CD14-positive monocyte (primary cell): Measurements from ENCODE around the gene DGCR2. TPM values are rescaled to one million over a fixed set of nuclear protein-coding genes. Genes with fewer than 3 reads are reported as not detected.

Experiments used
- DNase-seq, 3 donors: peaks; one replicate each; pipeline ENCODE4 v3.0.0-alpha.2; 2011 to 2022
- H2AFZ ChIP-seq: 2 replicates; pipeline ENCODE4 v1.6.0; 2012; ENCODE audit warnings: mild to moderate bottlenecking, low read depth, low read length, inconsistent platforms; ENCODE audit not compliant: insufficient read depth, poor library complexity, severe bottlenecking
- H3K27ac ChIP-seq, 2 donors: 1 replicate in 1 of 2; 2 replicates in 1 of 2; pipeline ENCODE4 v1.5.1; 2012 to 2013; ENCODE audit warnings: low read length in 2 of 2, control low read depth in 1 of 2, inconsistent platforms in 1 of 2, low read depth in 1 of 2, mild to moderate bottlenecking in 1 of 2
- H3K27me3 ChIP-seq, 2 donors: one replicate each; pipeline versions ENCODE4 v1.6.0 to v1.6.1; 2011 to 2013; ENCODE audit warnings: low read length in 2 of 2; ENCODE audit not compliant: control insufficient read depth in 2 of 2, insufficient read depth in 2 of 2
- H3K36me3 ChIP-seq, 2 donors: replicated peaks in 1 of 2; 1 replicate in 1 of 2; 2 replicates in 1 of 2; pipeline versions ENCODE4 v1.5.1 to v1.6.1; 2012 to 2013; ENCODE audit warnings: low read length in 2 of 2, control low read depth in 1 of 2, inconsistent platforms in 1 of 2, mild to moderate bottlenecking in 1 of 2; ENCODE audit not compliant: insufficient read depth in 2 of 2, control insufficient read depth in 1 of 2
- H3K4me1 ChIP-seq, 2 donors: 1 replicate in 1 of 2; 2 replicates in 1 of 2; pipeline versions ENCODE4 v1.5.1 to v1.6.1; 2012 to 2013; ENCODE audit warnings: low read length in 2 of 2, control low read depth in 1 of 2, inconsistent platforms in 1 of 2, mild to moderate bottlenecking in 1 of 2, moderate library complexity in 1 of 2; ENCODE audit not compliant: insufficient read depth in 2 of 2, control insufficient read depth in 1 of 2
- H3K4me2 ChIP-seq: replicated peaks from 2 replicates; pipeline ENCODE3; 2012; ENCODE audit warnings: low read length, moderate library complexity, mild to moderate bottlenecking; ENCODE audit not compliant: poor library complexity, severe bottlenecking; ENCODE audit errors: extremely low read depth
- H3K4me3 ChIP-seq, 3 experiments: fragments of 200-600 bp in 1 of 3; sonication (generic) in 1 of 3; replicated peaks in 1 of 3; 1 replicate in 2 of 3; 2 replicates in 1 of 3; pipeline ENCODE4 v1.5.1; 2011 to 2013; ENCODE audit warnings: low read length in 3 of 3, mild to moderate bottlenecking in 3 of 3, control low read depth in 2 of 3, low read depth in 2 of 3, inconsistent platforms in 1 of 3, moderate library complexity in 1 of 3
- H3K79me2 ChIP-seq: 2 replicates; pipeline ENCODE4 v1.6.0; 2012; ENCODE audit warnings: mild to moderate bottlenecking, control low read depth, inconsistent platforms, low read length, moderate library complexity; ENCODE audit not compliant: insufficient read depth
- H3K9ac ChIP-seq: 2 replicates; pipeline ENCODE4 v1.6.0; 2017; ENCODE audit warnings: low read length, mild to moderate bottlenecking; ENCODE audit not compliant: insufficient read depth, poor library complexity, severe bottlenecking
- H3K9me3 ChIP-seq, 2 donors: replicated peaks in 1 of 2; 1 replicate in 1 of 2; 2 replicates in 1 of 2; pipeline versions ENCODE4 v1.5.1 to v1.6.1; 2012 to 2013; ENCODE audit warnings: low read length in 2 of 2, control low read depth in 1 of 2; ENCODE audit not compliant: control insufficient read depth in 1 of 2, insufficient read depth in 1 of 2
- H4K20me1 ChIP-seq: 2 replicates; pipeline ENCODE4 v1.6.0; 2012; ENCODE audit warnings: mild to moderate bottlenecking, low read length, control low read depth, moderate library complexity; ENCODE audit not compliant: insufficient read depth
- H3K27ac Mint-ChIP-seq, 7 donors: one replicate each; pipeline ENCODE4 v1.8.0; 2020; ENCODE audit warnings: mild to moderate bottlenecking in 7 of 7, mixed read lengths in 7 of 7, moderate library complexity in 6 of 7, inconsistent platforms in 2 of 7
- H3K27me3 Mint-ChIP-seq, 3 donors: one replicate each; pipeline ENCODE4 v1.8.0; 2021 to 2022; ENCODE audit warnings: low read depth in 3 of 3, mild to moderate bottlenecking in 3 of 3, mixed read lengths in 3 of 3, moderate library complexity in 3 of 3, inconsistent platforms in 1 of 3
- H3K36me3 Mint-ChIP-seq, 2 donors: one replicate each; pipeline ENCODE4 v1.8.0; 2020; ENCODE audit warnings: mixed read lengths in 2 of 2, inconsistent platforms in 1 of 2, mild to moderate bottlenecking in 1 of 2
- H3K4me1 Mint-ChIP-seq: one replicate; pipeline ENCODE4 v1.8.0; 2020; ENCODE audit warnings: mild to moderate bottlenecking, mixed read lengths
- H3K4me3 Mint-ChIP-seq, 2 donors: one replicate each; pipeline ENCODE4 v1.8.0; 2020; ENCODE audit warnings: mild to moderate bottlenecking in 2 of 2, mixed read lengths in 2 of 2, moderate library complexity in 1 of 2
- H3K9me3 Mint-ChIP-seq, 7 donors: one replicate each; pipeline ENCODE4 v1.8.0; 2020 to 2022; ENCODE audit warnings: mixed read lengths in 7 of 7, mild to moderate bottlenecking in 6 of 7, moderate library complexity in 6 of 7, inconsistent platforms in 2 of 7
- CTCF ChIP-seq: fragments of 200-600 bp; IDR thresholded peaks from one replicate; pipeline ENCODE4 v1.8.0; 2022; ENCODE audit warnings: antibody characterized with exemption, mild to moderate bottlenecking
- WGBS: methylation state at CpG from one replicate; pipeline ENCODE4 v1.1.5; 2013; ENCODE audit warnings: missing lambda C conversion rate; ENCODE audit not compliant: insufficient coverage; 5-methylcytosine and 5-hydroxymethylcytosine counted together
- intact Hi-C, 2 donors: fragments of 100-400 bp; cut with micrococcal nuclease; formaldehyde crosslinking; loops; one replicate each; pipeline versions ENCODE4 v1.15.0 to v1.15.1; 2023
- polyA plus RNA-seq, 3 donors: library from polyadenylated mRNA; depleted of rRNA in 1 of 3; unstranded in 2 of 3; stranded (reverse) in 1 of 3; fragments of 300-500 nt in 2 of 3; fragments of >200 nt in 1 of 3; fragmentation: Illumina TruSeq in 2 of 3; gene quantifications; 1 replicate in 2 of 3; 2 replicates in 1 of 3; pipeline ENCODE4 v1.2.3, GENCODE V29; 2012 to 2021

The DGCR2 gene
- polyA plus RNA-seq, 3 donors, result 28.9 to 37.0 (median 36.2) TPM

DNA sequence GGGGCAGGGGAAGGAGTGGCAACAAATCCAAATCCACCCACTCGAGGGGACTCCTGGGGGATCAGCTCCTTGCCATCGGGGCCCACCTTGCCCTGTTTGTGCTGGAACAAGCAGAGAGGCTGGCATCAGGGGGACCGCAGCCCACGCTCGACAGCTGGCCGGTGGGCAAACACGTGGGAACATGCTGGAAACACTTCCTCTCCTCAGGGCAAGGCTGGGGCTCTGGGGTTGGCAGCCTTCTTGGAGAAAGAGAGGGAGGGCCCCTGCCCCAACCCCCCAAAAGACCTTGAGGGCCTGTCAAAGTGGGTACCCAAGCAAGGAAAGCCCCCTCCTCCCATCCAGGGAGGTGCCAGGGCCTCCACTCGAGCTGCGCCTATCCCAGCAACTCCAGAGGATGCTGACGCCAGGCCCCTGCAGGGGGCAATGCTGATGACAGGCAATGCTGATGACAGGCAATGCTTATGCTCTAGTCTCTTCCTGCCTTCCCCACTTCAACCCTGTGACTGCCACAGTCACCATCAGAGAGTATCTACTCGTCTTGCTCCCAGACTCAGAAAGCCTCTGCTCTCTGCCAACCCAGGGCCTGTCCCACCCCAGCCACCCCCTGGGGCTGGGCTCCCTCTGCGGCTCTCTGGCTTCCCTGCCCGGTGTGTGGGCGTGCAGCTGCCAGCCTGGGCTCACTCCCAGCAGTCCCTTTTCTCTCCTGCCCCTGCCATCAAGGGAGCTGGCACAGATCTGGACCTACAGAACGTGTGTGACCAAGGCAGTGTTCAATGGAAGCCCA is 16.2 kb upstream of the DGCR2 start:
- Mint-ChIP-seq H3K27ac (no peak overlapping the region), H3K27me3 (peaks cover 0 to 3% (median 0%) of the 10 kb centered on the region in 3 donors), H3K9me3 (no peaks in the 10 kb centered on the region), H3K36me3 (peaks cover 78 to 93% of the 10 kb centered on the region in 2 donors), H3K4me3 (no peak overlapping the region), H3K4me1 (peaks cover 2% of the 10 kb centered on the region)
- Histone ChIP-seq H3K4me2 (no peak overlapping the region), H3K36me3 (peaks cover 88 to 91% of the 10 kb centered on the region in 2 donors), H3K79me2 (peaks cover 4% of the 10 kb centered on the region), H3K9me3 (no peaks in the 10 kb centered on the region), H3K9ac (no peak overlapping the region), H2AFZ (no peak overlapping the region), H4K20me1 (no peaks in the 10 kb centered on the region), H3K27me3 (no peaks in the 10 kb centered on the region), H3K4me1 (peaks cover 1% of the 10 kb centered on the region in 2 donors), H3K4me3 (no peak overlapping the region), H3K27ac (no peak overlapping the region)
- WGBS, result 97% methylated on average over 11 of the region's 15 CpGs
- intact Hi-C loops, result no loop called here
- DNase-seq, result no peak
- no peak for TF ChIP-seq CTCF

DNA sequence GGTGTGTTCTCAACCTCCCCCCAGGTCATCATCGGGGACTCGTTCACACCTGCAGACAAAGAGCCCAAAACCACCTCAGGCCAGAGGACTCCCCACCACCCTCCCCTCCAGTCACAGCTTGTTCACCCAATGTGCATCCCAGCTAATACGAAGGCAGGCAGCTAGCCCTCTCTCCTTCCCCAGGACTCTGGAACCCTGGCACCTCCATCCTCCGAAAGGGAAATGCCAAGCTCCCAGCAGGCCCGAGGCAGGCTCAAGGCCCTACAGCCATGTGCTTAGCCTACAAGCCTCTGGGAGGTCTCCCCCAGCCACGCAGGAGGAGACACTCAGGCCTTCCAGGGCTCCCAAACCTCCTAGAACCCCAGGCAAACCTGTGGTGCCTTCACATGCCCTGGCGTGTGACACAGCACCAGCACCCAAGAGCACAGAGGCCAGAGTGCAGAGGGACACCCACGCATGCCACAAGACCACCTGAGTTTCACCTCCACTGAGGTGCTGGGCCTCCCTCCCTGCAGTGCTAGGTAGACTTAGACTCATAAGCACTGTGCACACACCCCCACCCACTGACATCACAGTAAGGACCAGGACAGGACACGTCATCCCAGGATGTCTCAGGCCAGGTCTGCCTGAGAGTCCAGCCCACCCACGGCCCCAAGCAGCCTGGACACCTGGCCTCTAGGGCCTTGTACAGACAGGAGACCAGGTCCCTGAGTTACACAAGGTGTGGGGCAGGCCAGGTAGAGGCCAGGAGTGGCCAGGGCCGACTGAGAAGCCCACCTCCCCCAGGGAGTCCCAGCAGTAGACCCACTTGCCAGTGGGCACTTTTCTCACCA is 15.4 kb upstream of the DGCR2 start:
- Histone ChIP-seq H3K4me3 (no peak overlapping the region), H3K4me2 (no peak overlapping the region), H3K9me3 (no peaks in the 10 kb centered on the region), H2AFZ (no peak overlapping the region), H4K20me1 (no peaks in the 10 kb centered on the region), H3K27ac (no peak overlapping the region), H3K79me2 (no peaks in the 10 kb centered on the region), H3K36me3 (peaks cover 95 to 98% of the 10 kb centered on the region in 2 donors), H3K4me1 (no peaks in the 10 kb centered on the region), H3K9ac (no peak overlapping the region), H3K27me3 (no peaks in the 10 kb centered on the region)
- H3K27ac Mint-ChIP-seq, result peak overlapping the region in 2 of 7 donors; percentile 46 to 61
- peaks cover 85 to 98% of the 10 kb centered on the region in 2 donors for H3K36me3 Mint-ChIP-seq
- 97% methylated on average over 10 of the region's 11 CpGs for WGBS
- intact Hi-C loops, result no loop called here
- no peaks in the 10 kb centered on the region for H3K9me3 Mint-ChIP-seq
- peaks cover 0 to 3% (median 0%) of the 10 kb centered on the region in 3 donors for H3K27me3 Mint-ChIP-seq
- TF ChIP-seq CTCF, result no peak
- no peaks in the 10 kb centered on the region for H3K4me1 Mint-ChIP-seq
- DNase-seq, result no peak
- H3K4me3 Mint-ChIP-seq, result no peak overlapping the region
